Left ventricle myocardium superior (tissue), 1 donor: Measurements from ENCODE around the gene PPP1R15A. TPM values are rescaled to one million over a fixed set of nuclear protein-coding genes. Genes with fewer than 3 reads are reported as not detected.

Experiments used
- total RNA-seq: library from RNA; stranded (reverse); fragmentation: NEBNext Ultra II Directional; extraction: Animal tissue kit (Norgen Biotek cat#: 25700); gene quantifications from one replicate; pipeline ENCODE4 v1.2.1, GENCODE V29; 2021
- donor health status: DM: no; HTN: yes; CAD: no; lungs with severe emphysema.

Gene PPP1R15A
- total RNA-seq, 1 donor from 2014 or later: 63.0 TPM

Other genes with a start within 250 kb of the PPP1R15A start
- 22.8 TPM for gene DBP, start 235.0 kb upstream of the PPP1R15A start, total RNA-seq
- 6.3 TPM for gene CA11, start 226.2 kb upstream of the PPP1R15A start, total RNA-seq
- gene NTN5, start 199.4 kb upstream of the PPP1R15A start, total RNA-seq: not detected
- gene FUT2, start 176.4 kb upstream of the PPP1R15A start, total RNA-seq: not detected
- gene MAMSTR, start 152.7 kb upstream of the PPP1R15A start, total RNA-seq: 3.0 TPM
- gene RASIP1, start 131.8 kb upstream of the PPP1R15A start, total RNA-seq: 13.7 TPM
- 1.0 TPM for gene IZUMO1, start 125.5 kb upstream of the PPP1R15A start, total RNA-seq
- 1.6 TPM for gene FUT1, start 119.8 kb upstream of the PPP1R15A start, total RNA-seq
- gene FGF21, start 116.9 kb upstream of the PPP1R15A start, total RNA-seq: not detected
- 64.6 TPM for gene BCAT2, start 61.4 kb upstream of the PPP1R15A start, total RNA-seq
- 1.2 TPM for gene HSD17B14, start 35.9 kb upstream of the PPP1R15A start, total RNA-seq
- 22.2 TPM for gene PLEKHA4, start 3.8 kb upstream of the PPP1R15A start, total RNA-seq
- not detected for gene TULP2, start 26.3 kb downstream of the PPP1R15A start, total RNA-seq
- gene NUCB1, start 27.9 kb downstream of the PPP1R15A start, total RNA-seq: 265 TPM
- not detected for gene DHDH, start 61.3 kb downstream of the PPP1R15A start, total RNA-seq
- gene BAX, start 82.5 kb downstream of the PPP1R15A start, total RNA-seq: 22.0 TPM
- gene FTL, start 92.9 kb downstream of the PPP1R15A start, total RNA-seq: 684 TPM
- gene GYS1, start 120.9 kb downstream of the PPP1R15A start, total RNA-seq: 103 TPM
- gene RUVBL2, start 121.5 kb downstream of the PPP1R15A start, total RNA-seq: 44.4 TPM
- not detected for gene LHB, start 144.7 kb downstream of the PPP1R15A start, total RNA-seq
- not detected for gene CGB3, start 151.9 kb downstream of the PPP1R15A start, total RNA-seq
- gene CGB2, start 159.5 kb downstream of the PPP1R15A start, total RNA-seq: not detected
- gene CGB1, start 164.5 kb downstream of the PPP1R15A start, total RNA-seq: not detected
- not detected for gene CGB5, start 171.4 kb downstream of the PPP1R15A start, total RNA-seq
- gene CGB8, start 176.7 kb downstream of the PPP1R15A start, total RNA-seq: not detected
- gene CGB7, start 185.3 kb downstream of the PPP1R15A start, total RNA-seq: not detected
- not detected for gene NTF4, start 192.4 kb downstream of the PPP1R15A start, total RNA-seq
- gene KCNA7, start 200.3 kb downstream of the PPP1R15A start, total RNA-seq: 0.42 TPM
- 139 TPM for gene SNRNP70, start 213.0 kb downstream of the PPP1R15A start, total RNA-seq
- 19.8 TPM for gene LIN7B, start 241.9 kb downstream of the PPP1R15A start, total RNA-seq
- 1.2 TPM for gene C19orf73, start 246.7 kb downstream of the PPP1R15A start, total RNA-seq
- 4.0 TPM for gene PPFIA3, start 247.1 kb downstream of the PPP1R15A start, total RNA-seq